ENCODE measurements around the gene SEPTIN7. TPM values are rescaled to one million over a fixed set of nuclear protein-coding genes. Genes with fewer than 3 reads are reported as not detected.

Gene SEPTIN7
- total RNA-seq, 3 donors from 2014 or later (not counting 1 experiment from before 2014, with no cell fraction given), result 367 to 422 (median 383) TPM

- DNase-seq (no peak), ATAC-seq (no peak)
- Histone ChIP-seq H3K4me1 (ENCODE audit: control insufficient read depth, insufficient read depth, low read length) (no peaks in the 10 kb centered on the region), H3K4me3 (ENCODE audit: low read length) (no peak overlapping the region), H3K9me3 (ENCODE audit: control insufficient read depth, insufficient read depth, low read length) (no peaks in the 10 kb centered on the region), H3K36me3 (ENCODE audit: control insufficient read depth, insufficient read depth, low read length) (no peaks in the 10 kb centered on the region), H3K27ac (ENCODE audit: low read length) (no peak overlapping the region), H3K27me3 (ENCODE audit: control insufficient read depth, insufficient read depth, low read length) (no peaks in the 10 kb centered on the region)
- WGBS (ENCODE audit: insufficient coverage), result 100% methylated on average over 1 of the region's 1 CpG
- Mint-ChIP-seq H3K4me3 (no peak overlapping the region), H3K9me3 (peaks cover 0 to 4% of the 10 kb centered on the region in 2 donors), H3K27ac (no peak overlapping the region), H3K36me3 (peaks cover 8% of the 10 kb centered on the region), H3K4me1 (no peaks in the 10 kb centered on the region), H3K27me3 (ENCODE audit: low read depth in 2 of 2) (no peaks in the 10 kb centered on the region)
- TF ChIP-seq CTCF (IDR thresholded peaks at IDR 0.05), result no peak
- intact Hi-C loops (cut with micrococcal nuclease), result no loop called here
Measured at GRCh38 chr7:35792472-35792871, 8.4 kb upstream of the SEPTIN7 start.

GRCh38 chr7:35792873-35793489 is 7.9 kb upstream of the SEPTIN7 start:
- no peak overlapping the region for H3K27ac ChIP-seq (ENCODE audit: low read length)
- H3K27me3 Mint-ChIP-seq (ENCODE audit: low read depth in 2 of 2), result no peaks in the 10 kb centered on the region

GRCh38 chr7:35797311-35797710 is 3.5 kb upstream of the SEPTIN7 start:
- intact Hi-C loops (cut with micrococcal nuclease), result no loop called here
- Mint-ChIP-seq H3K4me1 (peaks cover 17% of the 10 kb centered on the region in 2 donors), H3K27me3 (ENCODE audit: low read depth in 2 of 2) (no peaks in the 10 kb centered on the region), H3K9me3 (no peaks in the 10 kb centered on the region), H3K4me3 (no peak overlapping the region), H3K36me3 (no peaks in the 10 kb centered on the region), H3K27ac (no peak overlapping the region)
- Histone ChIP-seq H3K9me3 (ENCODE audit: control insufficient read depth, insufficient read depth, low read length) (no peaks in the 10 kb centered on the region), H3K4me3 (ENCODE audit: low read length) (no peak overlapping the region), H3K36me3 (ENCODE audit: control insufficient read depth, insufficient read depth, low read length) (no peaks in the 10 kb centered on the region), H3K4me1 (ENCODE audit: control insufficient read depth, insufficient read depth, low read length) (peaks cover 6% of the 10 kb centered on the region), H3K27ac (ENCODE audit: low read length) (no peak overlapping the region), H3K27me3 (ENCODE audit: control insufficient read depth, insufficient read depth, low read length) (no peaks in the 10 kb centered on the region)
- WGBS (ENCODE audit: insufficient coverage), result 93% methylated on average over 5 of the region's 5 CpGs
- TF ChIP-seq CTCF (IDR thresholded peaks at IDR 0.05), result no peak
- DNase-seq (no peak), ATAC-seq (no peak)

More at GRCh38 chr7:35792873-35793489, 7.9 kb upstream of the SEPTIN7 start:
- Mint-ChIP-seq H3K27ac (no peak overlapping the region), H3K9me3 (peaks cover 0 to 4% of the 10 kb centered on the region in 2 donors), H3K4me1 (no peaks in the 10 kb centered on the region), H3K36me3 (peaks cover 8% of the 10 kb centered on the region), H3K4me3 (no peak overlapping the region)
- ATAC-seq (no peak), DNase-seq (no peak)
- intact Hi-C loops (cut with micrococcal nuclease), result no loop called here
- Histone ChIP-seq H3K4me3 (ENCODE audit: low read length) (no peak overlapping the region), H3K27me3 (ENCODE audit: control insufficient read depth, insufficient read depth, low read length) (no peaks in the 10 kb centered on the region), H3K9me3 (ENCODE audit: control insufficient read depth, insufficient read depth, low read length) (no peaks in the 10 kb centered on the region), H3K36me3 (ENCODE audit: control insufficient read depth, insufficient read depth, low read length) (no peaks in the 10 kb centered on the region), H3K4me1 (ENCODE audit: control insufficient read depth, insufficient read depth, low read length) (no peaks in the 10 kb centered on the region)
- TF ChIP-seq CTCF (IDR thresholded peaks at IDR 0.05), result no peak
- 85% methylated on average over 3 of the region's 4 CpGs for WGBS (ENCODE audit: insufficient coverage)
